HepG2 (cell line): ENCODE data around the gene CYB5D1. TPM values are rescaled to one million over a fixed set of nuclear protein-coding genes. Genes with fewer than 3 reads are reported as not detected.

Experiments
- ARHGAP35 ChIP-seq: sonication (generic); formaldehyde crosslinking; IDR thresholded peaks from 2 replicates; pipeline ENCODE4 v1.9.0; 2022; ENCODE audit warnings: mild to moderate bottlenecking, inconsistent platforms, moderate library complexity, missing genetic modification reagents, borderline replicate concordance
- CBX1 ChIP-seq: IDR thresholded peaks from one replicate; pipeline ENCODE4 v1.6.1; 2016; ENCODE audit warnings: antibody characterized with exemption, low read depth
- DR1 ChIP-seq: sonication (generic); formaldehyde crosslinking; IDR thresholded peaks from 2 replicates; pipeline ENCODE4 v1.8.0; 2021; ENCODE audit warnings: mild to moderate bottlenecking, missing genetic modification reagents, inconsistent platforms
- GTF3A ChIP-seq: sonication (generic); formaldehyde crosslinking; conservative IDR thresholded peaks from 2 replicates; pipeline ENCODE4 v1.4.0; 2020; ENCODE audit warnings: mild to moderate bottlenecking, missing genetic modification reagents
- HDAC1 ChIP-seq: sonication (generic); formaldehyde crosslinking; IDR thresholded peaks from 2 replicates; pipeline ENCODE4 v1.5.1; 2020; ENCODE audit warnings: mild to moderate bottlenecking, missing genetic modification reagents
- IRX3 ChIP-seq: sonication (generic); formaldehyde crosslinking; IDR thresholded peaks from 2 replicates; pipeline ENCODE4 v1.8.1; 2023; ENCODE audit warnings: mild to moderate bottlenecking, low read depth, missing genetic modification reagents, borderline replicate concordance
- NCOA5 ChIP-seq: sonication (generic); formaldehyde crosslinking; IDR thresholded peaks from 2 replicates; pipeline ENCODE4 v1.4.0; 2020; ENCODE audit warnings: missing genetic modification reagents
- PITX1 ChIP-seq: sonication (generic); formaldehyde crosslinking; IDR thresholded peaks from 2 replicates; pipeline ENCODE4 v1.5.1; 2020; ENCODE audit warnings: mild to moderate bottlenecking, missing genetic modification reagents
- RFX5 ChIP-seq: IDR thresholded peaks from 2 replicates; pipeline ENCODE4 v1.6.1; 2011; ENCODE audit warnings: low read depth, low read length, improper control_type of control experiment
- SUZ12 ChIP-seq: fragments of 150-350 bp; IDR thresholded peaks from 2 replicates; pipeline ENCODE4 v1.6.1; 2014; ENCODE audit warnings: low read depth, low read length
- TAF1 ChIP-seq: sonication (generic); formaldehyde crosslinking; IDR thresholded peaks from 2 replicates; pipeline ENCODE4 v1.4.0; 2020; ENCODE audit warnings: missing genetic modification reagents
- ZMYM4 ChIP-seq: sonication (generic); formaldehyde crosslinking; IDR thresholded peaks from 2 replicates; pipeline ENCODE4 v1.8.1; 2023; ENCODE audit warnings: mild to moderate bottlenecking, missing genetic modification reagents
- ZNF207 ChIP-seq: fragments of 450-650 bp; IDR thresholded peaks from 2 replicates; pipeline ENCODE4 v1.6.1; 2016; ENCODE audit warnings: antibody characterized with exemption, borderline replicate concordance
- ZNF251 ChIP-seq: sonication (generic); formaldehyde crosslinking; IDR thresholded peaks from 2 replicates; pipeline ENCODE4 v1.9.0; 2021; ENCODE audit warnings: mild to moderate bottlenecking, missing genetic modification reagents
- ZNF350 ChIP-seq: sonication (generic); formaldehyde crosslinking; IDR thresholded peaks from 2 replicates; pipeline ENCODE4 v1.4.0; 2020; ENCODE audit warnings: mild to moderate bottlenecking, low read depth, missing genetic modification reagents, borderline replicate concordance
- ZNF567 ChIP-seq: sonication (generic); formaldehyde crosslinking; IDR thresholded peaks from 2 replicates; pipeline ENCODE4 v1.8.1; 2023; ENCODE audit warnings: mild to moderate bottlenecking, missing genetic modification reagents, borderline replicate concordance
- ZNF598 ChIP-seq: sonication (generic); formaldehyde crosslinking; IDR thresholded peaks from 2 replicates; pipeline ENCODE4 v1.5.1; 2020; ENCODE audit warnings: mild to moderate bottlenecking, missing genetic modification reagents, borderline replicate concordance
- ZNF746 ChIP-seq: sonication (generic); formaldehyde crosslinking; IDR thresholded peaks from 2 replicates; pipeline ENCODE4 v1.8.0; 2022; ENCODE audit warnings: mild to moderate bottlenecking, missing genetic modification reagents
- ZNF773 ChIP-seq: sonication (generic); formaldehyde crosslinking; IDR thresholded peaks from 2 replicates; pipeline ENCODE4 v1.4.0; 2020; ENCODE audit warnings: missing genetic modification reagents, borderline replicate concordance
- ZSCAN25 ChIP-seq: sonication (generic); formaldehyde crosslinking; IDR thresholded peaks from 2 replicates; pipeline ENCODE4 v1.8.0; 2022; ENCODE audit warnings: mild to moderate bottlenecking, missing genetic modification reagents
- polyA plus RNA-seq, 8 experiments: library from polyadenylated mRNA; depleted of rRNA in 3 of 8; stranded (reverse) in 7 of 8; unstranded in 1 of 8; fragments of >200 nt; fragmentation: Illumina TruSeq in 4 of 8; extraction: Trizol in 4 of 8; gene quantifications; 2 replicates each; pipeline versions ENCODE4 v1.2.1 to v1.2.3, GENCODE V29; 2011 to 2016; ENCODE audit warnings: low read depth in 4 of 8, missing spikeins in 1 of 8, mixed read lengths in 1 of 8; ENCODE audit not compliant: insufficient read depth in 1 of 8
- total RNA-seq, 5 experiments: library from RNA; depleted of rRNA; stranded (reverse); fragments of >200 nt; fragmentation: Illumina TruSeq; extraction: Trizol; gene quantifications; 2 replicates each; pipeline ENCODE4 v1.2.3, GENCODE V29; 2016; ENCODE audit warnings: low read depth in 1 of 5
- TF ChIP-seq, protein P1 (sequence below): sonication (generic); formaldehyde crosslinking; IDR thresholded peaks from 2 replicates; pipeline ENCODE4 v1.4.0; 2020; ENCODE audit warnings: missing genetic modification reagents
- TF ChIP-seq, protein P2 (sequence below): IDR thresholded peaks from 2 replicates; pipeline ENCODE4 v1.6.1; 2016; ENCODE audit warnings: control low read depth
- TF ChIP-seq, protein P3 (sequence below): sonication (generic); formaldehyde crosslinking; IDR thresholded peaks from 2 replicates; pipeline ENCODE4 v1.4.0; 2020; ENCODE audit warnings: missing genetic modification reagents
- TF ChIP-seq, protein P4 (sequence below): sonication (generic); formaldehyde crosslinking; IDR thresholded peaks from 2 replicates; pipeline ENCODE4 v1.8.1; 2023; ENCODE audit warnings: mild to moderate bottlenecking, missing genetic modification reagents

The CYB5D1 gene
- total and polyA plus RNA-seq, 2 of the 13 experiments (the other 11 are each of a cell fraction or from before 2014, with no cell fraction given): 8.9 to 17.0 TPM

GRCh38 chr17:7844292-7845154 lies 13.3 kb upstream of the CYB5D1 start (continued):
- TF ChIP-seq, protein P1, sequence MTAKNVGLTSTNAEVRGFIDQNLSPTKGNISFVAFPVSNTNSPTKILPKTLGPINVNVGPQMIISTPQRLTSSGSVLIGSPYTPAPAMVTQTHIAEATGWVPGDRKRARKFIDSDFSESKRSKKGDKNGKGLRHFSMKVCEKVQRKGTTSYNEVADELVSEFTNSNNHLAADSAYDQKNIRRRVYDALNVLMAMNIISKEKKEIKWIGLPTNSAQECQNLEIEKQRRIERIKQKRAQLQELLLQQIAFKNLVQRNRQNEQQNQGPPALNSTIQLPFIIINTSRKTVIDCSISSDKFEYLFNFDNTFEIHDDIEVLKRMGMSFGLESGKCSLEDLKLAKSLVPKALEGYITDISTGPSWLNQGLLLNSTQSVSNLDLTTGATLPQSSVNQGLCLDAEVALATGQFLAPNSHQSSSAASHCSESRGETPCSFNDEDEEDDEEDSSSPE: no peak
- TF ChIP-seq ZNF251 (CRISPR knock-in tag) (no peak), SUZ12 (no peak), ZNF207 (no peak), CBX1 (no peak), HDAC1 (CRISPR knock-in tag) (peak; percentile 53; the same call in 1 of the 2 replicates), ZMYM4 (peak; percentile 56; the same call in 1 of the 2 replicates), TAF1 (CRISPR knock-in tag) (peak; percentile 39; the same call in 1 of the 2 replicates), ZSCAN25 (CRISPR knock-in tag) (no peak), ZNF350 (CRISPR knock-in tag) (no peak; the same call in 1 of the 2 replicates), ZNF773 (CRISPR knock-in tag) (no peak), IRX3 (CRISPR knock-in tag) (0 out of 2 replicates have a peak, but pooled peaks have one; percentile 31), PITX1 (CRISPR knock-in tag) (no peak), ZNF598 (peak; percentile 50; the same call in 1 of the 2 replicates), ARHGAP35 (CRISPR knock-in tag) (no peak), DR1 (CRISPR knock-in tag) (no peak), ZNF567 (no peak), NCOA5 (CRISPR knock-in tag) (no peak), ZNF746 (no peak), RFX5 (peak; percentile 92), GTF3A (no peak)
- TF ChIP-seq, protein P2, sequence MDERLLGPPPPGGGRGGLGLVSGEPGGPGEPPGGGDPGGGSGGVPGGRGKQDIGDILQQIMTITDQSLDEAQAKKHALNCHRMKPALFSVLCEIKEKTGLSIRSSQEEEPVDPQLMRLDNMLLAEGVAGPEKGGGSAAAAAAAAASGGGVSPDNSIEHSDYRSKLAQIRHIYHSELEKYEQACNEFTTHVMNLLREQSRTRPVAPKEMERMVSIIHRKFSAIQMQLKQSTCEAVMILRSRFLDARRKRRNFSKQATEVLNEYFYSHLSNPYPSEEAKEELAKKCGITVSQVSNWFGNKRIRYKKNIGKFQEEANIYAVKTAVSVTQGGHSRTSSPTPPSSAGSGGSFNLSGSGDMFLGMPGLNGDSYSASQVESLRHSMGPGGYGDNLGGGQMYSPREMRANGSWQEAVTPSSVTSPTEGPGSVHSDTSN (CRISPR knock-in tag): no peak
- TF ChIP-seq, protein P3, sequence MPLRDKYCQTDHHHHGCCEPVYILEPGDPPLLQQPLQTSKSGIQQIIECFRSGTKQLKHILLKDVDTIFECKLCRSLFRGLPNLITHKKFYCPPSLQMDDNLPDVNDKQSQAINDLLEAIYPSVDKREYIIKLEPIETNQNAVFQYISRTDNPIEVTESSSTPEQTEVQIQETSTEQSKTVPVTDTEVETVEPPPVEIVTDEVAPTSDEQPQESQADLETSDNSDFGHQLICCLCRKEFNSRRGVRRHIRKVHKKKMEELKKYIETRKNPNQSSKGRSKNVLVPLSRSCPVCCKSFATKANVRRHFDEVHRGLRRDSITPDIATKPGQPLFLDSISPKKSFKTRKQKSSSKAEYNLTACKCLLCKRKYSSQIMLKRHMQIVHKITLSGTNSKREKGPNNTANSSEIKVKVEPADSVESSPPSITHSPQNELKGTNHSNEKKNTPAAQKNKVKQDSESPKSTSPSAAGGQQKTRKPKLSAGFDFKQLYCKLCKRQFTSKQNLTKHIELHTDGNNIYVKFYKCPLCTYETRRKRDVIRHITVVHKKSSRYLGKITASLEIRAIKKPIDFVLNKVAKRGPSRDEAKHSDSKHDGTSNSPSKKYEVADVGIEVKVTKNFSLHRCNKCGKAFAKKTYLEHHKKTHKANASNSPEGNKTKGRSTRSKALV (CRISPR knock-in tag): no peak
- TF ChIP-seq, protein P4, sequence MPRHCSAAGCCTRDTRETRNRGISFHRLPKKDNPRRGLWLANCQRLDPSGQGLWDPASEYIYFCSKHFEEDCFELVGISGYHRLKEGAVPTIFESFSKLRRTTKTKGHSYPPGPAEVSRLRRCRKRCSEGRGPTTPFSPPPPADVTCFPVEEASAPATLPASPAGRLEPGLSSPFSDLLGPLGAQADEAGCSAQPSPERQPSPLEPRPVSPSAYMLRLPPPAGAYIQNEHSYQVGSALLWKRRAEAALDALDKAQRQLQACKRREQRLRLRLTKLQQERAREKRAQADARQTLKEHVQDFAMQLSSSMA: 0 out of 2 replicates have a peak, but pooled peaks have one; percentile 21
